CD4-positive, alpha-beta T cell (primary cell): ENCODE results near the gene SPSB3. TPM values are rescaled to one million over a fixed set of nuclear protein-coding genes. Genes with fewer than 3 reads are reported as not detected.

Experiments
- ATAC-seq: fragments of 200-7000 bp; cut with Tn5 transposase; one replicate; pipeline ENCODE4 v1.10.0; 2022; ENCODE audit warnings: mild to moderate bottlenecking; ENCODE audit not compliant: poor library complexity
- CTCF ChIA-PET: fragments of 350-600 bp; sonication (Branson Sonifier 250); formaldehyde crosslinking; loops from one replicate; lab custom pipeline; 2021; ENCODE audit warnings: antibody characterized with exemption, inconsistent platforms; lab: Charles Lee
- POLR2A ChIA-PET: fragments of 350-600 bp; sonication (Branson Sonifier 250); formaldehyde crosslinking; loops from one replicate; lab custom pipeline; 2021; ENCODE audit warnings: antibody characterized with exemption, inconsistent platforms; lab: Charles Lee
- DNase-seq, 14 experiments: peaks; one replicate each; pipeline ENCODE4 v3.0.0-alpha.2; 2013 to 2020; ENCODE audit warnings: mixed read lengths in 2 of 14
- H3K27ac ChIP-seq, 2 donors: one replicate each; pipeline versions ENCODE4 v1.5.1 to v1.7.0; 2013; ENCODE audit warnings: low read length in 2 of 2, low read depth in 1 of 2, mild to moderate bottlenecking in 1 of 2
- H3K27me3 ChIP-seq, 2 experiments: 1 replicate in 1 of 2; 2 replicates in 1 of 2; pipeline versions ENCODE4 v1.6.1 to v1.7.0; 2013; ENCODE audit warnings: low read length in 2 of 2, control low read depth in 1 of 2, mild to moderate bottlenecking in 1 of 2, moderate library complexity in 1 of 2; ENCODE audit not compliant: insufficient read depth in 2 of 2, control insufficient read depth in 1 of 2
- H3K36me3 ChIP-seq: one replicate; pipeline ENCODE4 v1.6.1; 2013; ENCODE audit warnings: low read length, control low read depth; ENCODE audit not compliant: insufficient read depth
- H3K4me1 ChIP-seq: one replicate; pipeline ENCODE4 v1.6.1; 2013; ENCODE audit warnings: low read length, control low read depth; ENCODE audit not compliant: insufficient read depth
- H3K4me3 ChIP-seq: one replicate; pipeline ENCODE4 v1.5.1; 2013; ENCODE audit warnings: mild to moderate bottlenecking, low read length, moderate library complexity
- H3K9me3 ChIP-seq, 2 experiments: 1 replicate in 1 of 2; 2 replicates in 1 of 2; pipeline versions ENCODE4 v1.6.1 to v1.7.0; 2013; ENCODE audit warnings: low read length in 2 of 2, mild to moderate bottlenecking in 2 of 2, control low read depth in 1 of 2, moderate library complexity in 1 of 2; ENCODE audit not compliant: control insufficient read depth in 1 of 2, insufficient read depth in 1 of 2
- H3K27ac Mint-ChIP-seq: one replicate; pipeline ENCODE4 v1.8.0; 2020; ENCODE audit warnings: mixed read lengths
- H3K27me3 Mint-ChIP-seq: one replicate; pipeline ENCODE4 v1.8.0; 2021; ENCODE audit warnings: mixed read lengths
- H3K36me3 Mint-ChIP-seq: one replicate; pipeline ENCODE4 v1.8.0; 2021; ENCODE audit warnings: low read depth, mixed read lengths
- H3K4me1 Mint-ChIP-seq: one replicate; pipeline ENCODE4 v1.8.0; 2021; ENCODE audit warnings: low read depth, mixed read lengths
- H3K4me3 Mint-ChIP-seq: one replicate; pipeline ENCODE4 v1.8.0; 2020; ENCODE audit warnings: mild to moderate bottlenecking, mixed read lengths
- H3K9me3 Mint-ChIP-seq: one replicate; pipeline ENCODE4 v1.8.0; 2020; ENCODE audit warnings: mixed read lengths
- intact Hi-C, 2 experiments: fragments of 100-400 bp; cut with DNase I in 1 of 2; cut with micrococcal nuclease in 1 of 2; formaldehyde crosslinking; loops; one replicate each; pipeline versions ENCODE4 v1.15.1 to v1.9.0; 2023 to 2025; cut with DNase I, micrococcal nuclease
- total RNA-seq, 174 experiments: library from RNA in 2 of 174; stranded (reverse) in 2 of 174; gene quantifications; one replicate each; pipeline ENCODE4 v1.2.3 and lab custom pipeline; 2021 to 2026
- TF ChIP-seq, protein P1 (sequence below): fragments of 200-600 bp; IDR thresholded peaks from one replicate; pipeline ENCODE4 v1.8.0; 2022; ENCODE audit warnings: antibody characterized with exemption, mild to moderate bottlenecking

The SPSB3 gene
- total RNA-seq, 2 experiments from 2014 or later: 86.3 to 87.6 TPM

DNA sequence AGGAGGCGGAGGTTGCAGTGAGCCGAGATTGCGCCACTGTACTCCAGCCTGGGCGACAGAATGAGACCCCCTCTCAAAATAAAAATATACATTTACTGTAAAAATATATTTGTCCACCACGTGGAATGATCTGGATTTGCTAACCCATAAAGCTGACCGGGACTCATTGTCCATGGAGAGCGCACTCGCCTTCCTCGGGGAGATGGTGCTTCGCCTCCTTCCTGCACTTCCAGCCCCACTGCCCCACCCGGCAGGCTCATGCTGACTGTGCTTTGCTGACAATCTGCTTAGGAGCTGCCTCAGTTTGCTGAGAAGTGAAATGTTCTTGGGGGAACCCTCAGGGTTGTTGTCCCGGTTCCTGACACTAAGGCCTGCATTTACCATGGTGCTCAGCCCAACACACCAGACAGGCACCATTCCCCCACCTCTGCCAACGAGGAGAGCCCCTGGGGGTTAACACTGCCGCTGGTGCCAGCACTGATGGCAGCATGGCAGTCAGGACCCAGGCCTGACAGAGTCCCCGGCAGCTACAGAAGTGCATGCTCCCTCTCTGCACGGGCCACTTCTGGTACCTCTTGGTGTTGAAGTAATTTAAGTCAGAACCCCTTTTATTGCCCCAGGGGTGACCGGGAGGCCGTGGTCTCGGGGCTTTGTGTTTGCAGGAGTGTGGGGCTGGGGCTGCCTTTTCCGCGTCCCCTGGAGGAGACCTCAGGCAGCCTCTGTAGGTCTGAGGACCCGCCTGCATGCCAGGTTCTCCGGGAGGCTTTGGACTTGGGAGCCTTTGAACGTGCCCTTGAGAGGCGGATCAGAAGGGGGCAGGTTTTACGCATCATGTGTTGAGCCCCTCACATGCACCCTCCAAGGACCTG, 2.8 kb upstream of the SPSB3 start:
- peaks cover 29% of the 10 kb centered on the region for H3K36me3 Mint-ChIP-seq
- peak overlapping the region; percentile 81 for H3K4me3 Mint-ChIP-seq
- TF ChIP-seq, protein P1, sequence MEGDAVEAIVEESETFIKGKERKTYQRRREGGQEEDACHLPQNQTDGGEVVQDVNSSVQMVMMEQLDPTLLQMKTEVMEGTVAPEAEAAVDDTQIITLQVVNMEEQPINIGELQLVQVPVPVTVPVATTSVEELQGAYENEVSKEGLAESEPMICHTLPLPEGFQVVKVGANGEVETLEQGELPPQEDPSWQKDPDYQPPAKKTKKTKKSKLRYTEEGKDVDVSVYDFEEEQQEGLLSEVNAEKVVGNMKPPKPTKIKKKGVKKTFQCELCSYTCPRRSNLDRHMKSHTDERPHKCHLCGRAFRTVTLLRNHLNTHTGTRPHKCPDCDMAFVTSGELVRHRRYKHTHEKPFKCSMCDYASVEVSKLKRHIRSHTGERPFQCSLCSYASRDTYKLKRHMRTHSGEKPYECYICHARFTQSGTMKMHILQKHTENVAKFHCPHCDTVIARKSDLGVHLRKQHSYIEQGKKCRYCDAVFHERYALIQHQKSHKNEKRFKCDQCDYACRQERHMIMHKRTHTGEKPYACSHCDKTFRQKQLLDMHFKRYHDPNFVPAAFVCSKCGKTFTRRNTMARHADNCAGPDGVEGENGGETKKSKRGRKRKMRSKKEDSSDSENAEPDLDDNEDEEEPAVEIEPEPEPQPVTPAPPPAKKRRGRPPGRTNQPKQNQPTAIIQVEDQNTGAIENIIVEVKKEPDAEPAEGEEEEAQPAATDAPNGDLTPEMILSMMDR: no peak
- ATAC-seq (no peak), DNase-seq (peak in 2 of 14 experiments; percentile 5 to 25)
- Histone ChIP-seq H3K9me3 (peaks cover 0 to 6% of the 10 kb centered on the region in 2 experiments), H3K27ac (no peak overlapping the region), H3K36me3 (peaks cover 33% of the 10 kb centered on the region), H3K4me1 (peaks cover 50% of the 10 kb centered on the region), H3K27me3 (no peaks in the 10 kb centered on the region), H3K4me3 (no peak overlapping the region)
- ChIA-PET POLR2A (no interaction called here), CTCF (no interaction called here)
- peak overlapping the region; percentile 61 for H3K27ac Mint-ChIP-seq
- no peaks in the 10 kb centered on the region for H3K27me3 Mint-ChIP-seq
- intact Hi-C loops: loop anchor here (5.0 to 10.0 kb wide), 3 partner anchors 157 to 1380 kb away; partner anchors contain the start of genes DECR2 (in 1 of the 2), MSRB1 (in 1 of the 2) and UBE2I (in 1 of the 2)
- peaks cover 26% of the 10 kb centered on the region for H3K4me1 Mint-ChIP-seq
- no peaks in the 10 kb centered on the region for H3K9me3 Mint-ChIP-seq

DNA sequence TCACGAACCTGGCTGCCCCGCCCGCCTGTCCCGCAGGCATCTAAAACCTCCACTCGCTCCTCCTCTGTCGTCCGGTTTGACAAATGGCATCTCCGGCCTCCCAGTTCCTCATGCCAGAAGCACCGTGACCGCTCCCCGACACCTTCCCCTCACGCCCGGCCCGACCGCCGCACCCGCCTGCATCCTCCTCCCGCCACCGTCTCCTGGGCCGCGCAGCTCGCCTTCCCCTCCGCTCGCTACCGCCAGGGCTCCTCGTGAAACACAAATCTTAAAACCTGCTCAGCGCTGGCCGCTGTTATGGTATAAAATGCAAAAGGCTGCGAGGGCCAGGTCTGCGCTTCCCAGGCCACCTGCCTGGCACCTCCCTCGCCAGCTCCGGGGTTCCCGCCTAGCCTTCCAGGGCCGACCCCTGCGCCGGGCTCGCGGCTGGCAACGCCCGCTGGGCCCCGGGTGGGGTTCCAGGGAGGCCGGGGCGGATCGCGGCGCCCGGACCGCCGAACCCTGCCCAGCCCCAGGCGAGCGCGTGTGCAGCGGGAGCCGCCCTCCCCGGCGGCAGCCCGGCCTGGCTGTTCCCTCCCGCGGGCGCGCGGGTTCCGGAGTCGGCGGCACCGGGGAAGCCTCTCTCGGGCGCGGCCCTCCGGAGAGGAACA, 488 bp downstream of the SPSB3 start:
- H3K9me3 ChIP-seq: peaks cover 0 to 9% of the 10 kb centered on the region in 2 experiments
- intact Hi-C loops: loop anchor here (1.0 to 10.0 kb wide), 6 partner anchors 9 to 1377 kb away; partner anchors contain the start of genes MRPS34 (in 2 of the 2), DECR2 (in 1 of the 2), FAHD1 (in 1 of the 2) and HAGH (in 1 of the 2)
- DNase-seq: peak in 8 of 14 experiments; percentile 19 to 71 (median 32)
- H3K4me1 ChIP-seq: peaks cover 61% of the 10 kb centered on the region
- H3K27ac Mint-ChIP-seq: peak overlapping the region; percentile 96
- TF ChIP-seq, protein P1: no peak
- no peaks in the 10 kb centered on the region for H3K9me3 Mint-ChIP-seq
- H3K27ac ChIP-seq: peak overlapping the region in 1 of 2 donors; percentile 74
- ATAC-seq: peak; percentile 10
- H3K4me1 Mint-ChIP-seq: peaks cover 26% of the 10 kb centered on the region
- peaks cover 45% of the 10 kb centered on the region for H3K36me3 ChIP-seq
- H3K36me3 Mint-ChIP-seq: peaks cover 27% of the 10 kb centered on the region
- H3K27me3 ChIP-seq: no peaks in the 10 kb centered on the region
- ChIA-PET CTCF (interaction anchor here (0.9 to 2.6 kb wide), 3 partner anchors 9 to 76 kb away, joined by 4 to 21 read pairs (median 9); partner anchors contain the start of genes EME2, MAPK8IP3, MRPS34 and NME3), POLR2A (interaction anchor here (0.6 to 3.8 kb wide), 31 partner anchors 10 to 1936 kb away, joined by 3 to 163 read pairs (median 4); partner anchors contain the start of genes EME2, FAHD1, HAGH and IGFALS)
- H3K4me3 Mint-ChIP-seq: peak overlapping the region; percentile 87
- no peaks in the 10 kb centered on the region for H3K27me3 Mint-ChIP-seq
- H3K4me3 ChIP-seq: peak overlapping the region; percentile 88

DNA sequence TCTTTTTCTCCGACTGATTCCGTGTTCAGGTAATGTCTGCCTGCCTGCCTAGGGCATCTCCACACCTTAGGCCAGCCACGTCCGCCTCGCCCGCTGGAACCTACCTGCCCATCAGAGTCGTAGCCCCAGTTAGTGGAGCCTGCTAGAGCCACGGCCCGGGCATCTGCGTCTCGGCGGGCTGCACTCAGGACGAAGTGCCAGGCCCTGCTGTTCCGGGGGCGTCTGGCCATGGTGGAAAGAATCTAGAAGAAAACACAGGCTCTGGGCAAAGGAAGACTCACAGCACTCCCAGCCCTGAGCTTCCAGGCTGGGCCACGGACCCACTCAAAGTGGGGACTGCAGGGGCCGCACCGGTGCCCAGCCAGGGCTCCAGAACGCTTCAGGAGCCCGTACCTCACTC, 1.1 kb downstream of the SPSB3 start:
- peak overlapping the region; percentile 87 for H3K4me3 Mint-ChIP-seq
- H3K27ac Mint-ChIP-seq: peak overlapping the region; percentile 96
- no peaks in the 10 kb centered on the region for H3K27me3 Mint-ChIP-seq
- ATAC-seq (no peak), DNase-seq (peak in 1 of 14 experiments; percentile 38)
- intact Hi-C loops: loop anchor here (5.0 to 10.0 kb wide), 3 partner anchors 161 to 1376 kb away; partner anchors contain the start of genes DECR2 (in 1 of the 2), MSRB1 (in 1 of the 2) and UBE2I (in 1 of the 2)
- H3K9me3 ChIP-seq: peaks cover 0 to 4% of the 10 kb centered on the region in 2 experiments
- peaks cover 33% of the 10 kb centered on the region for H3K36me3 Mint-ChIP-seq
- peaks cover 58% of the 10 kb centered on the region for H3K4me1 ChIP-seq
- no peaks in the 10 kb centered on the region for H3K9me3 Mint-ChIP-seq
- H3K27ac ChIP-seq: peak overlapping the region in 1 of 2 donors; percentile 54
- no peaks in the 10 kb centered on the region for H3K27me3 ChIP-seq
- POLR2A ChIA-PET: interaction anchor here (0.8 to 3.8 kb wide), 7 partner anchors 11 to 374 kb away, joined by 3 to 163 read pairs (median 24); partner anchors contain the start of genes EME2, FAHD1, HAGH and MAPK8IP3
- peaks cover 46% of the 10 kb centered on the region for H3K36me3 ChIP-seq
- TF ChIP-seq, protein P1: no peak
- CTCF ChIA-PET: interaction anchor here (2.6 kb wide), 1 partner anchor 8 kb away, joined by 21 read pairs; the partner anchor contains the start of genes EME2, MRPS34 and NME3
- H3K4me3 ChIP-seq: peak overlapping the region; percentile 88
- peaks cover 26% of the 10 kb centered on the region for H3K4me1 Mint-ChIP-seq
